Hepatocyte (in vitro differentiated cells): Measurements from ENCODE around the gene DAAM2. TPM values are rescaled to one million over a fixed set of nuclear protein-coding genes. Genes with fewer than 3 reads are reported as not detected.

Experiments used
- DNase-seq: peaks from one replicate; pipeline ENCODE4 v3.0.0-alpha.2; 2016; ENCODE audit warnings: low spot score
- H2AFZ ChIP-seq: fragments of 200-600 bp; sonication (generic); 2 replicates; pipeline ENCODE4 v1.6.0; 2016; ENCODE audit warnings: antibody characterized with exemption, mild to moderate bottlenecking
- H3K27ac ChIP-seq: fragments of 200-600 bp; sonication (generic); 2 replicates; pipeline ENCODE4 v1.5.1; 2016; ENCODE audit warnings: mild to moderate bottlenecking
- H3K27me3 ChIP-seq: fragments of 200-600 bp; sonication (generic); 2 replicates; pipeline ENCODE4 v1.6.1; 2016
- H3K36me3 ChIP-seq: fragments of 200-600 bp; sonication (generic); replicated peaks from 2 replicates; pipeline ENCODE4 v1.5.1; 2016; ENCODE audit warnings: low read depth; ENCODE audit not compliant: insufficient read depth
- H3K4me1 ChIP-seq: fragments of 200-600 bp; sonication (generic); 2 replicates; pipeline ENCODE4 v1.5.1; 2016; ENCODE audit warnings: mild to moderate bottlenecking, moderate library complexity; ENCODE audit not compliant: insufficient read depth
- H3K4me2 ChIP-seq: fragments of 200-600 bp; sonication (generic); 2 replicates; pipeline ENCODE4 v1.6.0; 2016
- H3K4me3 ChIP-seq: fragments of 200-600 bp; sonication (generic); 2 replicates; pipeline ENCODE4 v1.5.1; 2016; ENCODE audit warnings: mild to moderate bottlenecking
- H3K79me2 ChIP-seq: fragments of 200-600 bp; sonication (generic); 2 replicates; pipeline ENCODE4 v1.6.0; 2017; ENCODE audit warnings: mild to moderate bottlenecking
- H3K9me2 ChIP-seq: fragments of 200-600 bp; sonication (generic); replicated peaks from 2 replicates; pipeline ENCODE4 v1.6.0; 2017; ENCODE audit warnings: mild to moderate bottlenecking; ENCODE audit not compliant: insufficient read depth
- H3K9me3 ChIP-seq: fragments of 200-600 bp; sonication (generic); 2 replicates; pipeline ENCODE4 v1.5.1; 2016; ENCODE audit warnings: low read depth, mild to moderate bottlenecking
- H4K20me1 ChIP-seq: fragments of 200-600 bp; sonication (generic); 2 replicates; pipeline ENCODE4 v1.6.0; 2016; ENCODE audit warnings: mild to moderate bottlenecking; ENCODE audit not compliant: insufficient read depth, poor library complexity, severe bottlenecking
- CTCF ChIP-seq: fragments of 200-600 bp; sonication (generic); IDR thresholded peaks from 2 replicates; pipeline ENCODE4 v1.5.1; 2016; ENCODE audit warnings: antibody characterized with exemption, mild to moderate bottlenecking; ENCODE audit not compliant: poor library complexity
- EZH2 ChIP-seq: fragments of 200-600 bp; sonication (generic); IDR thresholded peaks from 2 replicates; pipeline ENCODE4 v1.6.1; 2016; ENCODE audit warnings: antibody characterized with exemption, mild to moderate bottlenecking, borderline replicate concordance
- EZH2phosphoT487 ChIP-seq: fragments of 200-600 bp; sonication (generic); IDR thresholded peaks from one replicate; pipeline ENCODE4 v1.6.1; 2018; ENCODE audit warnings: antibody characterized with exemption, mild to moderate bottlenecking, low read depth, moderate library complexity; ENCODE audit not compliant: unreplicated experiment, severe bottlenecking
- WGBS: methylation state at CpG from one replicate; pipeline ENCODE4 v1.1.6; 2016; ENCODE audit warnings: low lambda C conversion rate; ENCODE audit errors: missing lambda C conversion rate; 5-methylcytosine and 5-hydroxymethylcytosine counted together
- polyA plus RNA-seq: library from polyadenylated mRNA; unstranded; fragments of >200 nt; fragmentation: Nextera tagmentation; extraction: Ambion mirVana; gene quantifications from 2 replicates; pipeline ENCODE4 v1.2.1, GENCODE V29; 2016
- total RNA-seq: library from RNA; depleted of rRNA; stranded (reverse); fragments of >200 nt; gene quantifications from 2 replicates; pipeline ENCODE4 v1.2.3, GENCODE V29; 2014

DAAM2 gene
- total and polyA plus RNA-seq, 2 experiments from 2014 or later: 11.7 to 15.1 TPM

- WGBS: 97% methylated on average over 5 of the region's 5 CpGs
- H2AFZ ChIP-seq: no peak overlapping the region
- H3K9me2 ChIP-seq: no peaks in the 10 kb centered on the region
- no peaks in the 10 kb centered on the region for H3K36me3 ChIP-seq
- no peaks in the 10 kb centered on the region for H3K27me3 ChIP-seq
- H3K79me2 ChIP-seq: no peaks in the 10 kb centered on the region
- H3K4me3 ChIP-seq: no peak overlapping the region
- no peak for TF ChIP-seq CTCF
- TF ChIP-seq EZH2: no peak
- no peak for DNase-seq
- H4K20me1 ChIP-seq: peaks cover 10% of the 10 kb centered on the region
- no peaks in the 10 kb centered on the region for H3K4me1 ChIP-seq
- H3K4me2 ChIP-seq: no peak overlapping the region
- no peaks in the 10 kb centered on the region for H3K9me3 ChIP-seq
- H3K27ac ChIP-seq: no peak overlapping the region
These were observed 42.7 kb downstream of the DAAM2 start for GRCh38 chr6:39834866-39835265.

GRCh38 chr6:39835821-39836295, 43.7 kb downstream of the DAAM2 start:
- TF ChIP-seq EZH2phosphoT487: no peak
- no peak overlapping the region for H3K27ac ChIP-seq
- H3K79me2 ChIP-seq: no peaks in the 10 kb centered on the region
- H3K4me3 ChIP-seq: no peak overlapping the region
- H3K27me3 ChIP-seq: no peaks in the 10 kb centered on the region
- no peaks in the 10 kb centered on the region for H3K9me3 ChIP-seq
- no peaks in the 10 kb centered on the region for H3K9me2 ChIP-seq
- no peaks in the 10 kb centered on the region for H3K36me3 ChIP-seq
- no peak overlapping the region for H2AFZ ChIP-seq
- no peak overlapping the region for H3K4me2 ChIP-seq
- H4K20me1 ChIP-seq: peaks cover 10% of the 10 kb centered on the region
- 76% methylated on average over 2 of the region's 2 CpGs for WGBS
- DNase-seq: no peak
- H3K4me1 ChIP-seq: no peaks in the 10 kb centered on the region

GRCh38 chr6:39836606-39837005, 44.4 kb downstream of the DAAM2 start:
- Histone ChIP-seq H3K4me1 (no peaks in the 10 kb centered on the region), H3K4me3 (no peak overlapping the region), H3K9me2 (no peaks in the 10 kb centered on the region), H3K27me3 (no peaks in the 10 kb centered on the region), H3K79me2 (no peaks in the 10 kb centered on the region), H3K4me2 (no peak overlapping the region), H3K9me3 (no peaks in the 10 kb centered on the region), H3K36me3 (no peaks in the 10 kb centered on the region), H4K20me1 (peaks cover 10% of the 10 kb centered on the region), H2AFZ (no peak overlapping the region), H3K27ac (no peak overlapping the region)
- TF ChIP-seq CTCF (no peak), EZH2phosphoT487 (no peak), EZH2 (no peak)
- 68% methylated on average over 4 of the region's 4 CpGs for WGBS
- DNase-seq: no peak

- H3K4me3 ChIP-seq: no peak overlapping the region
- H2AFZ ChIP-seq: no peak overlapping the region
- no peak for DNase-seq
- no peak overlapping the region for H3K27ac ChIP-seq
- no peak overlapping the region for H3K4me2 ChIP-seq
- H3K36me3 ChIP-seq: no peaks in the 10 kb centered on the region
- no peaks in the 10 kb centered on the region for H3K79me2 ChIP-seq
- H4K20me1 ChIP-seq: peaks cover 8% of the 10 kb centered on the region
- no peaks in the 10 kb centered on the region for H3K27me3 ChIP-seq
- WGBS: 90% methylated on average over 1 of the region's 1 CpG
- no peak for TF ChIP-seq EZH2
- TF ChIP-seq CTCF: no peak
- no peak for TF ChIP-seq EZH2phosphoT487
- H3K4me1 ChIP-seq: no peaks in the 10 kb centered on the region
- no peaks in the 10 kb centered on the region for H3K9me2 ChIP-seq
- no peaks in the 10 kb centered on the region for H3K9me3 ChIP-seq
These were observed 47.3 kb downstream of the DAAM2 start for GRCh38 chr6:39839445-39839844.
